HEK293T (cell line): ENCODE data around the gene C3.

Experiments
- FOXK2 ChIP-seq: fragments of 450-650 bp; IDR thresholded peaks from 2 replicates; pipeline ENCODE4 v1.6.1; 2016; ENCODE audit warnings: mild to moderate bottlenecking
- SP1 ChIP-seq: fragments of 450-650 bp; IDR thresholded peaks from 2 replicates; pipeline ENCODE4 v1.6.1; 2017

- no peak for TF ChIP-seq FOXK2
- TF ChIP-seq SP1 = no peak
Measured at GRCh38 chr19:6680141-6680540, 40.3 kb downstream of the C3 start.
